Karpas-422 (cell line): Measurements from ENCODE around the gene ADARB2. TPM values are rescaled to one million over a fixed set of nuclear protein-coding genes. Genes with fewer than 3 reads are reported as not detected.

Experiments
- DNase-seq: peaks from one replicate; pipeline ENCODE4 v3.0.0-alpha.2; 2015
- H2AFZ ChIP-seq: fragments of 200-600 bp; sonication (generic); 2 replicates; pipeline ENCODE4 v1.6.1; 2014; ENCODE audit warnings: antibody characterized with exemption, low read length, mixed read lengths
- H3K27ac ChIP-seq: fragments of 200-600 bp; sonication (generic); 2 replicates; pipeline ENCODE4 v1.5.1; 2014; ENCODE audit warnings: mild to moderate bottlenecking, low read length, moderate library complexity
- H3K27me3 ChIP-seq: fragments of 200-600 bp; sonication (generic); 2 replicates; pipeline ENCODE4 v1.6.1; 2014; ENCODE audit warnings: low read length, mixed read lengths
- H3K36me3 ChIP-seq: fragments of 200-600 bp; sonication (generic); 2 replicates; pipeline ENCODE4 v1.6.1; 2014; ENCODE audit warnings: low read length, mixed read lengths; ENCODE audit not compliant: insufficient read depth
- H3K4me1 ChIP-seq: fragments of 200-600 bp; sonication (generic); 2 replicates; pipeline ENCODE4 v1.6.1; 2014; ENCODE audit warnings: mild to moderate bottlenecking, low read length, mixed read lengths
- H3K4me2 ChIP-seq: fragments of 200-600 bp; sonication (generic); 2 replicates; pipeline ENCODE4 v1.6.1; 2014; ENCODE audit warnings: low read length, low read depth, mild to moderate bottlenecking; ENCODE audit not compliant: poor library complexity, severe bottlenecking
- H3K4me3 ChIP-seq: fragments of 200-600 bp; sonication (generic); 2 replicates; pipeline ENCODE4 v1.5.1; 2014; ENCODE audit warnings: mild to moderate bottlenecking, antibody characterized with exemption, low read length, mixed read lengths
- H3K79me2 ChIP-seq: fragments of 200-600 bp; sonication (generic); 2 replicates; pipeline ENCODE4 v1.6.1; 2014; ENCODE audit warnings: mild to moderate bottlenecking, low read length, mixed read lengths
- H3K9ac ChIP-seq: fragments of 200-600 bp; sonication (generic); 2 replicates; pipeline ENCODE4 v1.6.0; 2014; ENCODE audit warnings: low read length
- H3K9me2 ChIP-seq: fragments of 200-600 bp; sonication (generic), shearing (Covaris generic); replicated peaks from 2 replicates; pipeline ENCODE4 v1.6.0; 2014; ENCODE audit warnings: mild to moderate bottlenecking, low read length, moderate library complexity; ENCODE audit not compliant: insufficient read depth
- H3K9me3 ChIP-seq: fragments of 300-700, 200-600 bp; sonication (generic); 2 replicates; pipeline ENCODE4 v1.6.1; 2014; ENCODE audit warnings: low read length, mixed read lengths
- H4K20me1 ChIP-seq: fragments of 200-600 bp; sonication (generic); 2 replicates; pipeline ENCODE4 v1.6.1; 2014; ENCODE audit warnings: mild to moderate bottlenecking, antibody characterized with exemption, low read length, low read depth; ENCODE audit not compliant: insufficient read depth
- total RNA-seq: library from RNA; depleted of rRNA; stranded (reverse); fragments of >200 nt; shearing (Covaris generic); gene quantifications from 2 replicates; pipeline ENCODE4 v1.2.3, GENCODE V29; 2014; ENCODE audit warnings: low replicate concordance

The ADARB2 gene
- total RNA-seq, 1 experiment from 2014 or later, result not detected

- Histone ChIP-seq H3K9me2 (no peaks in the 10 kb centered on the region), H3K36me3 (no peaks in the 10 kb centered on the region), H3K9me3 (no peaks in the 10 kb centered on the region), H3K4me1 (no peaks in the 10 kb centered on the region), H3K27ac (no peak overlapping the region), H3K4me3 (no peak overlapping the region), H3K27me3 (no peaks in the 10 kb centered on the region), H3K4me2 (no peak overlapping the region), H2AFZ (no peak overlapping the region), H4K20me1 (no peaks in the 10 kb centered on the region), H3K79me2 (no peaks in the 10 kb centered on the region), H3K9ac (no peak overlapping the region)
- DNase-seq, result no peak
Observed at GRCh38 chr10:1610986-1611770, 126.1 kb downstream of the ADARB2 start.

GRCh38 chr10:1609648-1609970 lies 127.7 kb downstream of the ADARB2 start:
- H3K36me3 ChIP-seq, result no peaks in the 10 kb centered on the region
- no peak overlapping the region for H3K4me3 ChIP-seq
- H3K9me3 ChIP-seq, result no peaks in the 10 kb centered on the region
- H3K79me2 ChIP-seq, result no peaks in the 10 kb centered on the region
- no peak overlapping the region for H3K27ac ChIP-seq
- no peaks in the 10 kb centered on the region for H3K27me3 ChIP-seq
- H3K4me2 ChIP-seq, result no peak overlapping the region
- no peak overlapping the region for H3K9ac ChIP-seq
- no peak for DNase-seq
- no peaks in the 10 kb centered on the region for H4K20me1 ChIP-seq
- H3K4me1 ChIP-seq, result no peaks in the 10 kb centered on the region
- no peaks in the 10 kb centered on the region for H3K9me2 ChIP-seq
- H2AFZ ChIP-seq, result no peak overlapping the region

- H2AFZ ChIP-seq, result no peak overlapping the region
- no peak overlapping the region for H3K9ac ChIP-seq
Observed at GRCh38 chr10:1608851-1609647, 128.3 kb downstream of the ADARB2 start.

GRCh38 chr10:1608408-1608807 lies 128.9 kb downstream of the ADARB2 start:
- H3K9me3 ChIP-seq, result no peaks in the 10 kb centered on the region
- no peak overlapping the region for H3K9ac ChIP-seq
- H3K79me2 ChIP-seq, result no peaks in the 10 kb centered on the region
- no peaks in the 10 kb centered on the region for H3K27me3 ChIP-seq
- H2AFZ ChIP-seq, result no peak overlapping the region
- no peak for DNase-seq
- no peaks in the 10 kb centered on the region for H3K9me2 ChIP-seq
- H3K36me3 ChIP-seq, result no peaks in the 10 kb centered on the region
- no peak overlapping the region for H3K4me3 ChIP-seq
- H4K20me1 ChIP-seq, result no peaks in the 10 kb centered on the region
- H3K27ac ChIP-seq, result no peak overlapping the region
- no peaks in the 10 kb centered on the region for H3K4me1 ChIP-seq
- H3K4me2 ChIP-seq, result no peak overlapping the region

More at GRCh38 chr10:1608851-1609647, 128.3 kb downstream of the ADARB2 start:
- H3K79me2 ChIP-seq, result no peaks in the 10 kb centered on the region
- H3K9me2 ChIP-seq, result no peaks in the 10 kb centered on the region
- no peaks in the 10 kb centered on the region for H3K4me1 ChIP-seq
- no peaks in the 10 kb centered on the region for H4K20me1 ChIP-seq
- no peak overlapping the region for H3K4me3 ChIP-seq
- no peak overlapping the region for H3K4me2 ChIP-seq
- no peaks in the 10 kb centered on the region for H3K36me3 ChIP-seq
- no peaks in the 10 kb centered on the region for H3K27me3 ChIP-seq
- DNase-seq, result no peak
- H3K27ac ChIP-seq, result no peak overlapping the region
- no peaks in the 10 kb centered on the region for H3K9me3 ChIP-seq

- no peaks in the 10 kb centered on the region for H4K20me1 ChIP-seq
- H2AFZ ChIP-seq, result no peak overlapping the region
- no peaks in the 10 kb centered on the region for H3K27me3 ChIP-seq
Observed at GRCh38 chr10:1607466-1607865, 129.9 kb downstream of the ADARB2 start.

GRCh38 chr10:1605999-1606940 lies 131.1 kb downstream of the ADARB2 start:
- H3K79me2 ChIP-seq, result no peaks in the 10 kb centered on the region
- DNase-seq, result no peak

More at GRCh38 chr10:1607466-1607865, 129.9 kb downstream of the ADARB2 start:
- Histone ChIP-seq H3K79me2 (no peaks in the 10 kb centered on the region), H3K4me2 (no peak overlapping the region), H3K4me1 (no peaks in the 10 kb centered on the region), H3K36me3 (no peaks in the 10 kb centered on the region), H3K9me3 (no peaks in the 10 kb centered on the region), H3K9me2 (no peaks in the 10 kb centered on the region), H3K27ac (no peak overlapping the region), H3K4me3 (no peak overlapping the region), H3K9ac (no peak overlapping the region)
- DNase-seq, result no peak

GRCh38 chr10:1605121-1605520 lies 132.2 kb downstream of the ADARB2 start:
- Histone ChIP-seq H3K9me3 (no peaks in the 10 kb centered on the region), H3K4me3 (no peak overlapping the region), H3K4me2 (no peak overlapping the region), H4K20me1 (no peaks in the 10 kb centered on the region), H3K4me1 (no peaks in the 10 kb centered on the region), H3K9me2 (no peaks in the 10 kb centered on the region), H3K27me3 (no peaks in the 10 kb centered on the region), H3K9ac (no peak overlapping the region), H3K27ac (no peak overlapping the region), H2AFZ (no peak overlapping the region), H3K79me2 (no peaks in the 10 kb centered on the region), H3K36me3 (no peaks in the 10 kb centered on the region)
- DNase-seq, result no peak

More at GRCh38 chr10:1605999-1606940, 131.1 kb downstream of the ADARB2 start:
- no peak overlapping the region for H3K9ac ChIP-seq
- H3K4me2 ChIP-seq, result no peak overlapping the region
- H2AFZ ChIP-seq, result no peak overlapping the region
- no peaks in the 10 kb centered on the region for H4K20me1 ChIP-seq
- H3K27me3 ChIP-seq, result no peaks in the 10 kb centered on the region
- no peaks in the 10 kb centered on the region for H3K9me3 ChIP-seq
- no peaks in the 10 kb centered on the region for H3K9me2 ChIP-seq
- H3K4me3 ChIP-seq, result no peak overlapping the region
- H3K4me1 ChIP-seq, result no peaks in the 10 kb centered on the region
- no peak overlapping the region for H3K27ac ChIP-seq
- no peaks in the 10 kb centered on the region for H3K36me3 ChIP-seq

- Histone ChIP-seq H3K9me3 (no peaks in the 10 kb centered on the region), H3K9me2 (no peaks in the 10 kb centered on the region), H3K4me3 (no peak overlapping the region), H3K27me3 (no peaks in the 10 kb centered on the region), H2AFZ (no peak overlapping the region), H3K4me2 (no peak overlapping the region), H3K9ac (no peak overlapping the region), H3K4me1 (no peaks in the 10 kb centered on the region), H3K36me3 (no peaks in the 10 kb centered on the region), H3K27ac (no peak overlapping the region), H4K20me1 (no peaks in the 10 kb centered on the region), H3K79me2 (no peaks in the 10 kb centered on the region)
- no peak for DNase-seq
Observed at GRCh38 chr10:1604246-1604645, 133.1 kb downstream of the ADARB2 start.
